Spleen (tissue), 11 donors: ENCODE data around the gene PLCB1. TPM values are rescaled to one million over a fixed set of nuclear protein-coding genes. Genes with fewer than 3 reads are reported as not detected.

ENCODE experiments used
- DNase-seq: peaks from one replicate; pipeline ENCODE4 v3.0.0-alpha.2; 2020
- H3K27ac ChIP-seq, 8 donors: fragments of 200-600 bp; sonication (generic) in 7 of 8; 1 replicate in 4 of 8; 2 replicates in 4 of 8; pipeline versions ENCODE4 v1.5.0 to v1.8.0; 2016 to 2021; ENCODE audit warnings: inconsistent platforms in 4 of 8, mild to moderate bottlenecking in 4 of 8, moderate library complexity in 1 of 8
- H3K27me3 ChIP-seq, 7 donors: fragments of 200-600 bp; sonication (generic) in 6 of 7; replicated peaks in 1 of 7; 1 replicate in 4 of 7; 2 replicates in 3 of 7; pipeline versions ENCODE4 v1.5.0 to v1.8.0; 2016 to 2021; ENCODE audit warnings: inconsistent platforms in 3 of 7, mild to moderate bottlenecking in 1 of 7
- H3K36me3 ChIP-seq, 6 donors: fragments of 200-600 bp; sonication (generic) in 5 of 6; 1 replicate in 4 of 6; 2 replicates in 2 of 6; pipeline versions ENCODE4 v1.5.0 to v1.8.0; 2016 to 2021; ENCODE audit warnings: inconsistent platforms in 2 of 6
- H3K4me1 ChIP-seq, 6 donors: fragments of 200-600 bp; sonication (generic) in 5 of 6; 1 replicate in 3 of 6; 2 replicates in 3 of 6; pipeline versions ENCODE4 v1.5.0 to v1.8.0; 2016 to 2021; ENCODE audit warnings: inconsistent platforms in 3 of 6
- H3K4me3 ChIP-seq, 8 donors: fragments of 200-600 bp; sonication (generic) in 7 of 8; 1 replicate in 4 of 8; 2 replicates in 4 of 8; pipeline versions ENCODE4 v1.5.0 to v1.8.0; 2016 to 2021; ENCODE audit warnings: inconsistent platforms in 4 of 8, mild to moderate bottlenecking in 4 of 8, moderate library complexity in 2 of 8
- H3K9me3 ChIP-seq, 8 donors: fragments of 200-600 bp; sonication (generic) in 7 of 8; 1 replicate in 4 of 8; 2 replicates in 4 of 8; pipeline versions ENCODE4 v1.5.0 to v1.8.0; 2016 to 2021; ENCODE audit warnings: inconsistent platforms in 4 of 8
- CTCF ChIP-seq, 11 experiments: fragments of 200-600 bp in 7 of 11; fragments of 450-650 bp in 4 of 11; sonication (generic) in 4 of 11; IDR thresholded peaks in 8 of 11; conservative IDR thresholded peaks in 3 of 11; 1 replicate in 7 of 11; 2 replicates in 4 of 11; pipeline versions ENCODE4 v1.4.0 to v1.8.0; 2016 to 2021; ENCODE audit warnings: antibody characterized with exemption in 11 of 11, inconsistent platforms in 4 of 11, mild to moderate bottlenecking in 1 of 11
- POLR2A ChIP-seq, 3 donors: fragments of 450-650 bp; IDR thresholded peaks; one replicate each; pipeline ENCODE4 v1.5.1; 2017; ENCODE audit warnings: antibody characterized with exemption in 3 of 3, mild to moderate bottlenecking in 1 of 3
- POLR2AphosphoS5 ChIP-seq, 3 donors: sonication (generic); formaldehyde crosslinking; IDR thresholded peaks; one replicate each; pipeline ENCODE4 v1.5.1; 2017; ENCODE audit warnings: antibody characterized with exemption in 3 of 3
- WGBS, 5 donors: extraction: QIAGEN DNeasy Blood & Tissue Kit in 3 of 5; methylation state at CpG; one replicate each; pipeline versions ENCODE4 v1.1.5 to v1.1.7; 2013 to 2018; 5-methylcytosine and 5-hydroxymethylcytosine counted together
- intact Hi-C: fragments of 100-400 bp; cut with DNase I; formaldehyde crosslinking; loops from one replicate; pipeline ENCODE4 v1.15.0; 2023; ENCODE audit warnings: low total_unique reads
- polyA plus RNA-seq, 3 donors: library from polyadenylated mRNA; stranded (reverse); fragments of 200-250 nt; gene quantifications; one replicate each; pipeline ENCODE4 v1.2.1, GENCODE V29; 2013
- total RNA-seq, 7 donors: library from RNA; depleted of rRNA in 3 of 7; stranded (reverse); fragments of >200 nt in 3 of 7; fragmentation: NEBNext Ultra II Directional in 4 of 7; extraction: Animal tissue kit (Norgen Biotek cat#: 25700) in 4 of 7; gene quantifications; one replicate each; pipeline versions ENCODE4 v1.1.0 to v1.2.1, GENCODE V29; 2016 to 2021
- donor health status: healthy with polysubstance abuse.
- donor health status: DM: no; HTN: no; CAD: no; lungs with moderate emphysema.
- donor health status: DM: no; HTN: no; CAD: no.
- donor health status: Bipolar disorder and iron deficiency.
- donor health status: healthy.
- donor health status: DM: no; HTN: no; CAD: no.
- donor health status: DM: yes; HTN: yes; CAD: no.

PLCB1 gene
- total and polyA plus RNA-seq, 10 donors = 1.0 to 33.7 (median 16.2) TPM

GRCh38 chr20:8317448-8317847, 185.4 kb downstream of the PLCB1 start:
- Histone ChIP-seq H3K27me3 (no peaks in the 10 kb centered on the region), H3K4me3 (no peak overlapping the region), H3K9me3 (no peaks in the 10 kb centered on the region), H3K4me1 (peaks cover 0 to 8% (median 0%) of the 10 kb centered on the region in 6 donors), H3K27ac (no peak overlapping the region), H3K36me3 (no peaks in the 10 kb centered on the region)
- intact Hi-C loops = no loop called here
- DNase-seq = no peak
- TF ChIP-seq CTCF (IDR thresholded peaks at IDR 0.05 in 8 of 11, conservative IDR thresholded peaks at IDR 0.05 in 3 of 11) (no peak), POLR2A (IDR thresholded peaks at IDR 0.05) (no peak)
- 76 to 94% (median 92%) methylated on average over 1 of the region's 1 CpG for WGBS, 5 donors

- Histone ChIP-seq H3K27ac (no peak overlapping the region), H3K9me3 (no peaks in the 10 kb centered on the region), H3K4me1 (peaks cover 0 to 8% (median 0%) of the 10 kb centered on the region in 6 donors), H3K27me3 (no peaks in the 10 kb centered on the region), H3K4me3 (no peak overlapping the region), H3K36me3 (no peaks in the 10 kb centered on the region)
- DNase-seq = no peak
- TF ChIP-seq POLR2A (IDR thresholded peaks at IDR 0.05) = no peak
- 72 to 93% (median 83%) methylated on average over 2 to 3 of the region's 3 CpGs for WGBS, 5 donors
- intact Hi-C loops = no loop called here
Measured at GRCh38 chr20:8318965-8319625, 187.0 kb downstream of the PLCB1 start.

GRCh38 chr20:8320306-8320705, 188.2 kb downstream of the PLCB1 start:
- intact Hi-C loops = no loop called here
- TF ChIP-seq CTCF (IDR thresholded peaks at IDR 0.05 in 8 of 11, conservative IDR thresholded peaks at IDR 0.05 in 3 of 11) (no peak), POLR2AphosphoS5 (IDR thresholded peaks at IDR 0.05) (no peak), POLR2A (IDR thresholded peaks at IDR 0.05) (no peak)
- H3K9me3 ChIP-seq = no peaks in the 10 kb centered on the region
- no peaks in the 10 kb centered on the region for H3K27me3 ChIP-seq
- DNase-seq = no peak
- WGBS, 5 donors = 29 to 49% (median 42%) methylated on average over 1 of the region's 1 CpG
- peaks cover 0 to 8% (median 0%) of the 10 kb centered on the region in 6 donors for H3K4me1 ChIP-seq
- H3K36me3 ChIP-seq = no peaks in the 10 kb centered on the region
- no peak overlapping the region for H3K4me3 ChIP-seq
- no peak overlapping the region for H3K27ac ChIP-seq

- Histone ChIP-seq H3K27ac (no peak overlapping the region), H3K9me3 (no peaks in the 10 kb centered on the region), H3K4me3 (no peak overlapping the region), H3K27me3 (no peaks in the 10 kb centered on the region), H3K4me1 (peaks cover 0 to 8% (median 0%) of the 10 kb centered on the region in 6 donors), H3K36me3 (no peaks in the 10 kb centered on the region)
- 52 to 71% (median 69%) methylated on average over 4 of the region's 4 CpGs for WGBS, 5 donors
- DNase-seq = no peak
- TF ChIP-seq POLR2AphosphoS5 (IDR thresholded peaks at IDR 0.05) (no peak), POLR2A (IDR thresholded peaks at IDR 0.05) (no peak), CTCF (IDR thresholded peaks at IDR 0.05 in 8 of 11, conservative IDR thresholded peaks at IDR 0.05 in 3 of 11) (no peak)
- intact Hi-C loops = no loop called here
Measured at GRCh38 chr20:8321001-8321400, 188.9 kb downstream of the PLCB1 start.
